D721Med (cell line): Measurements from ENCODE around the gene CADPS2.

Experiments used
- DNase-seq: peaks from one replicate; pipeline ENCODE4 v3.0.0; 2011; ENCODE audit warnings: low spot score; ENCODE audit not compliant: insufficient read length
- FAIRE-seq: peaks from 2 replicates; lab custom pipeline; 2011; peaks lifted over from hg19 to GRCh38; lab: Jason Lieb, UNC
- CTCF ChIP-seq: IDR thresholded peaks from 2 replicates; pipeline ENCODE4 v1.5.1; 2012; ENCODE audit warnings: mild to moderate bottlenecking, control low read depth; ENCODE audit not compliant: insufficient read depth; ENCODE audit errors: missing control alignments

The CADPS2 gene

GRCh38 chr7:122273117-122273516 lies 613.1 kb downstream of the CADPS2 start:
- DNase-seq (no peak), FAIRE-seq (no peak)

GRCh38 chr7:122269241-122269640 lies 617.0 kb downstream of the CADPS2 start:
- DNase-seq (no peak), FAIRE-seq (no peak)
- no peak for TF ChIP-seq CTCF

More at GRCh38 chr7:122273117-122273516, 613.1 kb downstream of the CADPS2 start:
- TF ChIP-seq CTCF: no peak
